ENCODE results near the gene TIPRL.

DNA sequence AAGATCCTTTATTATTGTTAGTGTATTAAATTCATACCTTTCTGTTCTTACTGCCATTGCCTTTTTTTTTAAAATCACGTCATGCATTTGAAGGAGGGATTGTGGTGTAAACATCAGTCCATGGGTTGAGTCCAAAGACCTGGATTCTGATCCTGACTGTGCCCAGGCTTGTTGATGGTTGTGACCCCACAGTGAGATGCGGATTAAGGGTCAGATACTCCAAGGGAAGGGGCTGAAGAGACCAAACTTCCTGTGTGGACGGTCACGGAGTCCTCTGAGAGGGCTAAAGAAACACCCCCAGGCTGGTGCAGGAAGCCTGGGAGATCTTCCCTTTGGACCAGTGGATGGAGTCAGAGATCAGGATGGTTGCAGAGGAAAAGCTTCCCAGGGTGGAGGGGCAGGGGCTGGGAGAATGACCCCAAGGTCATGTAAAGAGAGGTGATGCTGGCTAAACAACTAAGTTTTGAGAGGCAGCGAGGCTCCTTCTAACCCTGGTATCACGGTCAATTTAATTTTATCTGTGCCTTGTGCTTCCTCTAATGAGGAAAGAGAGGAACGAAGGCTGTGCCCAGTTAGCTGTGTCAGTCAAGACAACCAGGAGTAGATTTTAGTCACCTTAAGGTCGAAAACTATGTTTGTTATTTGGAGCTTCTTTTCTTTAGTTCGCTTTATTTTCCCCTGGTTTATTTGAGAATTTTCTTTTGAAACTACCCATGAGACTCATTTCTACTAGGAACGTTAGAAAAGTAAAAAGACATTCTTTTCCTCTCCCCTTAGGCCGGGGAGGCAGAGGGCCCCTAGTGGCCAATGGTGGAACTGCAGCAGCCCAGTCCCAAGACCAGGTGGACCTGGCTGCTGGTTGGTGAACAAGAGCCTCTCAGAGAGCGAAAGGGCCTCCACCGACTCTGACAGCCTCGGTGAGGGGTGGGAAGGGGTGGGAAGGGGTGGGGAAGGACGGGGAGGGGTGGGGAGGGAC lies 33.3 kb upstream of the TIPRL start:
- TF ChIP-seq, protein P1, sequence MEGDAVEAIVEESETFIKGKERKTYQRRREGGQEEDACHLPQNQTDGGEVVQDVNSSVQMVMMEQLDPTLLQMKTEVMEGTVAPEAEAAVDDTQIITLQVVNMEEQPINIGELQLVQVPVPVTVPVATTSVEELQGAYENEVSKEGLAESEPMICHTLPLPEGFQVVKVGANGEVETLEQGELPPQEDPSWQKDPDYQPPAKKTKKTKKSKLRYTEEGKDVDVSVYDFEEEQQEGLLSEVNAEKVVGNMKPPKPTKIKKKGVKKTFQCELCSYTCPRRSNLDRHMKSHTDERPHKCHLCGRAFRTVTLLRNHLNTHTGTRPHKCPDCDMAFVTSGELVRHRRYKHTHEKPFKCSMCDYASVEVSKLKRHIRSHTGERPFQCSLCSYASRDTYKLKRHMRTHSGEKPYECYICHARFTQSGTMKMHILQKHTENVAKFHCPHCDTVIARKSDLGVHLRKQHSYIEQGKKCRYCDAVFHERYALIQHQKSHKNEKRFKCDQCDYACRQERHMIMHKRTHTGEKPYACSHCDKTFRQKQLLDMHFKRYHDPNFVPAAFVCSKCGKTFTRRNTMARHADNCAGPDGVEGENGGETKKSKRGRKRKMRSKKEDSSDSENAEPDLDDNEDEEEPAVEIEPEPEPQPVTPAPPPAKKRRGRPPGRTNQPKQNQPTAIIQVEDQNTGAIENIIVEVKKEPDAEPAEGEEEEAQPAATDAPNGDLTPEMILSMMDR (IDR thresholded peaks at IDR 0.05), result peak; percentile 78 to 99 (median 97)
- no peak for TF ChIP-seq POLR2A (IDR thresholded peaks at IDR 0.05)

Measured in esophagus squamous epithelium (tissue), 4 donors.